C1 segment of cervical spinal cord (tissue), 14 donors: ENCODE measurements around the gene C2orf76.
A peak's percentile ranks its signal among the peaks of the same experiment; 100 is the strongest.
"Not testable (repeated sequence)": the region's sequence is repeated elsewhere in the genome, so short reads cannot be mapped to it uniquely, and the experiment has no call there.

Experiments
- DNase-seq, 14 donors: peaks; one replicate each; lab custom pipeline; 2025; lab: John Stamatoyannopoulos, UW

Gene C2orf76

DNA sequence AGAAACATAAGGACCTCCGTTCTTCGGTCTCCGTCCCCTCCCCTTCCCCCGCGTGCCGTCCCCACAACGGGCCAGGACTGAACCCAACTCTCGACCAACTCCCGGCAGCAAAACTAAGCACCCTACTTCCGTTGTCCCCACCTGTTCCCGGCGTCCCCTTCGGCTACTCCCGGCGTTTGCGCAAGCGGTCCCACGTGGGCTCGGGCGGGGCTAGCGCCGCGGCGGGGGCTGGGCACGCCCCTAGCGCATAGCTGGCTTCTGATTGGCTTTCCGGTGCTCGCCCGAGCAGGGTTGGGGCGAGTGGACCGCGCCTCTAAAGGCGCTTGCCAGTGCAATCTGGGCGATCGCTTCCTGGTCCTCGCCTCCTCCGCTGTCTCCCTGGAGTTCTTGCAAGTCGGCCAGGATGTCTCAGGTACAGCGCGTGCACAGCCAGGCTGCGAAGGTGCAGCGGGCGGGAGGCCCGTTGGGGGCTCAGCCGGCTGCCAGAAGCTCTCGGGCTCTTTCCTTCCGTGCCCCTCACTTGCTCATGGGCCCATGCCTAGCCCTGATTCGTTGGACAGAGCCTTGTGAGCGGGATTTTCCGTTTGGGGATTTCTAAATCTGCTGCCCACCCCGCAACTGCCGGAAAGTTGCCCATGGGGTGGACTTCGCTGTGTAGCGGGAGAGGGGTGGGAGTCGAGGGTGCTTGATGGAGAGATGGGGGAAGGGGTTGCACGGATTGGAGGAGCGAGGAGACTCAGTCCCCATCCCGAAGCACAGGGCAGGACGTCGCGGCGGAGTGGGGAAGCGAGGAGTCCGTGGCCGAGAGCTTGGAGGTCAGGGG, at the start of gene C2orf76, which contains the start of gene DBI:
TSS of gene C2orf76 (minus strand) at position 186 of the 823 bp plus-strand sequence. CDS start 26,875 bp downstream, outside the sequence.
TSS of gene DBI (plus strand) at position 329 of the 823 bp plus-strand sequence. CDS start at position 404, 75 bp downstream.
- DNase-seq = peak; percentile 40 to 97 (median 95)

DNA sequence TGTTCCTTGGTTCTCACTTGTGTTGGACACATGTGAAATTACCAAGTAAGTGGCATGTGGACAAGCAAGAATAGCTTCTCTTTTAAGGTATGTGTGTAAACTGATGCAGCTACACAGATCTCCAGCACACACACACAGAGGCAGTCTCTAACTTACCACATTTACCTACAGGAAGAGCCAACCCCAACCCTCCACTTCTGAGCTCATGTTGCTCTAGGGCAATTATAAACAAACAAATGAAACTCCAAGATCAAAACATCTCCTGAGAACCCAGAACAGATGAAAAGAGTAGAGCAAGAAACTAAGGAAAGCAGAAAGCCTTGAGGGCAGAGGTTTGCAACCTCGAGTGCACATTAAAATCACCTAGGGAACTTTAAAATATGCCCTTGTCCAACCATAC, 49.0 kb upstream of the C2orf76 start:
- no peak for DNase-seq

DNA sequence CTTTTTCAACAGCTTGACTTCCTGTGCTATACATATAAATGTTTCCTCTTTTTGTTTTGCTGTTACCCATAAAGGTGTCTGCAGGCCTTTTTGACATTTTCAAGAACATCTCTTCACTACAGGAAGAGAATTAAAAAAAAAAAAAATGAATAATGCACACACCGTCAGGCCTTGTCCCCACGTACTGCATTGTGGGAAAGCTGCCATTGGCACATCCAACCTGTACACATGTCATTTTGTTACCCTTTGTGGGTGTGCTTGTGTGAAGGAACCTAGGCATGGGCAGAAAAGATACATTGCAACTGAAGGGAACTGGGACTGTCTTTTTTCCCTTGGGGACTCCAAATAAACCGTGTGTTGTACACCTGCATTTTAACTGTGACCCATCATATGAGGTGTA, 48.3 kb upstream of the C2orf76 start:
- no peak for DNase-seq

DNA sequence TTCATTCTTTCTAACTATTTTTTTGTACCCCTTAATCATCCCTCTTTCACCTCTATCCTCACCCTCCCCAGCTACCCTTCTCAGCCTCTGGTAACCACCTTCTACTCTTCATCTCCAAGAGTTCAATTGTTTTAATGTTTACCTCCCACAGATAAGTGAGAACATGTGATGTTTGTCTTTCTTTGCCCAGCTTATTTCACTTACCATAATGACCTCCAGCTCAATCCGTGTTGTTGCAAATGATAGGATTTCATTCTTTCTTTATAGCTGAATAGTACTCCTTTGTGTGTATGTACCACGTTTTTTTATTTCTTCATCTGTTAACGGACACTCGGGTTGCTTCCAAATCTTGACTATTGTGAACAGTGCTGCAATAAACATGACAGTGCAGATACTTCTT, 42.9 kb upstream of the C2orf76 start:
- DNase-seq = no peak

DNA sequence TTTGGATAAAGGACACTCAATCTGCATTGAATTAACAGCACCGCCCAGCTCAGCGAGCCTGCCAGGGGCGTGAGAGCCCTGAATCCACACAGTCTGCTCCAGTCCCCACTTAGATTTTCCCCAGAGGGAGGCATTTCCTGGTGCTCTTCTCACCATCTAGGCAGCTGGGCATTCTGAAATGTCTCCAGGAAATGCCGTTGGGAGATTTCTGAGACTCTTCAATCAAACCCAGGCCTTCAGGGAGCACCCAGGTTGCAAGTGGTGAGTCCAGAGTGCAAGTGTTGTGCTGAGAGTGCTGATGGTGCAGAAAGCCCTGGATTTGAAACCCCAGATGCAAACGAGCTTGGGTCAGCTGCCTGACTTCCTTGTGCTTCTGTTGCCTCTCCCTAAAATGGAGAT, 41.6 kb upstream of the C2orf76 start:
- no peak for DNase-seq

DNA sequence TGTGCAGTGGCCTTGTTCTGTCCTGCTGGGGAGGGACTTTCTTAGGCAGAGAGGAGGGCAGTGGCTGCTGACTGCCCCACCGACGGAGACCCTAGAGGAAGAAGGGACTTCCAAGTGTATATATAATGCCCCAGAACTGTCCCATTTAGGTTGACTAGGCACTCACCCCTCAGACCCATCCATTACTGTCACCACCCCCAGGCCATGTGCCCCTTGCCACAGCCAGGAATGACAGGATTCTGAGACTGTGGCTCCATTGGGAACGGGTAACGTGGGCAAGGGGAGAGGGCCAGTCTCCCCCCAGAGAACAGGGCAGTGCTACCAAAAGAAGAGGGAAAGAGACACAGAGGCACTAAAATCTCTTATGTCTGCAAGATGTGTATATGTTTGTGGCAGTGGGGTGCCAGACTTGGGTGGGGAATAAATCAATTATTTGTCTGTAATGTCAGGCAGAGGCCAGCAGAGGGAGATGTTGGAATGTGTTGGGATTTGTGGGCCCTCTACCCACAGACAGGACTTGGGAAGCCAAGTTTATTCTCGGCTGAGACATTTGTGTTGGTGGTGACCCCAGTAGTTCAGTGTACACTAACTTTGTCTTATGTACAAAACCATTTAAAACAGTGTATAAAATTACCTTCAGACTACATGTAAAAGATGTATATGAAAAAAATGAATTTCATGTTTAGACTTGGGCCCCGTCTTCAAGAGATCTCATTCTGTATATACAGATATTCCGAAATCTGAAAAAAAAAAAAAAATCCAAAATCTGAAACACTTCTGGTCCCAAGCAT, 41.0 kb upstream of the C2orf76 start:
- DNase-seq = peak in 3 of 14 donors; percentile 28 to 47 (median 29)

DNA sequence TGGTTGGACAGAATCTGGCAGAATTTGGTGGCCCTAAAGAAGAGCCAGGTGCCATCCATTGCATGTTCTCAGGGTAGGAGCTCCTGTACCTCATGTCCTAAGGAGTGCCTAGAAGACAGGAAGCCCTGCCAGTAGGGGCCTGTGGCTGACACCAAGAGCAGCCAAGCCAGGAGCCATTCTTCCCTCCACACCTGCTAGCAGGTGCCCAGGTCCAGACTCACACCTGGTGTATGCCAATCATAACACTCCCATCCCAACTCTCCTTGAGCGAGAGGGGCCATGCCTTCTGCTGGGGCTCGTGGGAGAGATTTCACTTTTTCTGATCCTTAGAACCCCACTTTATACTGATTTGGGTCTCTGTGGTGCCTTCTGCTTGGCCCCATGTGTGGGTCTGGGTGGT, 38.5 kb upstream of the C2orf76 start:
- DNase-seq = no peak

DNA sequence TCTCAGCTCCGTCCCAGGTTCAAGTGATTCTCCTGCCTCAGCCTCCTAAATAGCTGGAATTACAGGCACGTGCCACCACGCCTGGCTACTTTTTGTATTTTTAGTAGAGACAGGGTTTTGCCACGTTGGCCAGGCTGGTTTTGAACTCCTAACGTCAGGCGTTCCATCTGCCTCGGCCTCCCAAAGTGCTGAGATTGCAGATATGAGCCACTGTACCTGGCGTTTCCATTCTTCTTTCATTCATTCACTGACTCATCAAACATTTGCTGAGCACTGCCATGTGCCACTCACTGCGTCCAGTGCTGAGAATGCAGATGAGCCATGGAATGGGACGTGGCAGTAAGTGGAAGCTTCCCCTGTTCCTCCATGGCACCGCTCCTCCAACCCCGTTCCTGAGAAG, 37.0 kb upstream of the C2orf76 start:
- not testable (repeated sequence) for DNase-seq

DNA sequence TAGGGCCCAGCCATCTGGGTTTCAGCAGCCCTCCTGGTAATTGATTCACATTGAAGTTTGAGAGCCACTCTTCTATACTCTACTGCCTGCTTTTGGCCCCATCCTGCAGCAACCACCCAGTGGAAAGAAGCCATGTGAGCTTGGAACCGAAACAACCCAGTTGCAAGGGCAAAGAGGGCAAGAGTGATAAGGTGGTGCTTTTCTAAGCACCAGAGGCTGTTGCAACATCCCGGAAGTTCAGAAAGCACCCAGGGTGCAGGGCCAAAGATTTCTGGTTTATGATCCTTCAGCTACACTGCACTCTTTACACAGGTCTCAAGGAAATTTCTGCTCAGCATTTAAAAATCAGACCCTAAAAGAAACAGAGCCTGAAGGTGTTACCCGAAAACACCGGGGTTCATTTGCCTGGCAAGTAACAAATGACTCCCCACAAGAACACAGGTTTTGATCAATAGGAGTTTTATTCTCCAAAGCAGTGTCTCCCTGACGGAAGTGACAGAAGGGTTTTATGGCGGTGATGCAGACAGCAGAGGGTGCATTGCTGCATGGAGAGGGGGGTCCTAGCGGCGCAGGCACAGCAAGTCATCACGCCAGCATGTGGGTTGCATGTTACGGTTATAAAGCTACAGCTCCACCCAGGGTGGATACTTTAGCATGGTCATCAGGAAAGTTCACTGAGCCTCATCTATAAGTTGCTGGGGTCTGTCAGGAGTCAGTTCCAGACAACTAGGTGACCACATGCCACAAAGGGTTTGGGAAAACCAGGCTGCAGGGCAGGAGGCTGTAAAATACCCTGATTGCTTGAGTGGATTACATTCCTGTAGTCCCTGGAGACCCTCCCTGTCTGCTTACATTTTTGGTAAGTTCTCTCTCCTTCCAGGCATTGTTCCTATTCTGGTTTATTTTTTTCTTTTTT, 36.3 kb upstream of the C2orf76 start:
- no peak for DNase-seq

DNA sequence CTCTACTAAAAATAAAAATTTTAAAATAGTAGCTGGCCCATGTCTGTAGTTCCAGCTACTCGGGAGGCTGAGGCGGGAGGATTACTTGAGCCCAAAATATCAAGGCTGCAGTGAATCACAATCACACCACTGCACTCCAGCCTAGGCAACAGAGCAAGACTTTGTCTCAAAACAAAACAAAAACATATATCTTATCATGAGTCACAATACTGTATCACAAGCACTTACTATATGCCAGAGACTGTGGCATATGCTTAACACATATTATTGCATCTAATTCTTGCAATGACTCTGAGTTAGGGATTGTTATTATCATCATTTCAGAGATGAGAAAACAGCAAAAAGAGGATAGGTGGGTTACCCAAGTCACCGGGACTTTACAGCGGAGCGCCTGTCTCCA, 35.5 kb upstream of the C2orf76 start:
- no peak for DNase-seq

DNA sequence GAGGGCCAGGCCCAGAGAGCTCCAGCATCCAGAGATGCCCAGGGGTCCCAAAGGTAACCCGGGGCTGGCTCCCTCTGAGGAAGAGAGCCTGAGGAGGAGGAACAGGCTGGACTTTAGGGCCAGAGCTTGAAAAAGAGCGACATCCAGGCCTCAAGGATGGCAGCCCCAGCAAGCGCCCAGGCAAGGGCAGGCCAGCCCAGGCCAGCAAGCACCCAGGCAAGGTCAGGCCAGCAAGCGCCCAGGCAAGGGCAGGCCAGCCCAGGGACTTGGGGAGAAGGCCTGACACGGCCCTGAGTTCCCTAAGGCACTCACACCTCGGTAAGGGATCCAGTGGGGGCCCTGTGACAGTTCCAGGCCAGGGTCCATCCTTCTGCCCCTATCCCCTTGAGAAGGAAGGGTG, 30.6 kb upstream of the C2orf76 start:
- DNase-seq = no peak

DNA sequence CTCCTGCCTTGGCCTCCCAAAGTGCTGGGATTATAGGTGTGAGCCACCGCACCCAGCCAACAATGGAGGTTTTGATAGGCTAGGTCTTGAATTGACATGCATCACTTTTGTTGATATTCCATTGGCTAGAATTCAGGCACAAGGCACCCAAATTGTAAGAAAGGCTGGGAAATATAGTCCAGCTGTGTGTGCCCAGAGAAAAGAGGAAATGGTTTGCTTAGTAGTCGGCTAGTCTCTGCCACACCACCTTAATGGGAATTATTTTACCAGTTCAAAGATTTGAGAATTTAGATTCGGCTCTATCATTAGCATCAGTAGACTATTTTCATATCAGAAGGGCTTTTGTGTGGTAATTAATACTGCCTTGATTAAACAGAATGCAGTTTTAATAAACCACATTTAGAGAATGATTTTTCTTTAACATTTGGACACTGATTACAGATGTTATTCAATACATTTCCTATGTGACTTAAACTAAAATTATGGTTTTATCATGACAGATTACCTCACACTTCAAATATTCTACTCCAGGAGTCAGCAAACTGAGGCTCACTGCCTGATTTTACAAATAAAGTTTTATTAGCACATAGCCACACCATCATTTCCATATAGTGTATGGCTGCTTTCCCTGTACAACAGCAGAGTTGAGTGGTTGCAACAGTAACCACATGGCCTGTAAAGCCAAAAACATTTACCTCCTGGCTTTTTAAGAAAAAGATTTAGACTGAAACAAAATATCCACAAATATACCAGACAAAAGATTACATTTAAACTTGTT, 27.5 kb upstream of the C2orf76 start:
- DNase-seq = no peak

DNA sequence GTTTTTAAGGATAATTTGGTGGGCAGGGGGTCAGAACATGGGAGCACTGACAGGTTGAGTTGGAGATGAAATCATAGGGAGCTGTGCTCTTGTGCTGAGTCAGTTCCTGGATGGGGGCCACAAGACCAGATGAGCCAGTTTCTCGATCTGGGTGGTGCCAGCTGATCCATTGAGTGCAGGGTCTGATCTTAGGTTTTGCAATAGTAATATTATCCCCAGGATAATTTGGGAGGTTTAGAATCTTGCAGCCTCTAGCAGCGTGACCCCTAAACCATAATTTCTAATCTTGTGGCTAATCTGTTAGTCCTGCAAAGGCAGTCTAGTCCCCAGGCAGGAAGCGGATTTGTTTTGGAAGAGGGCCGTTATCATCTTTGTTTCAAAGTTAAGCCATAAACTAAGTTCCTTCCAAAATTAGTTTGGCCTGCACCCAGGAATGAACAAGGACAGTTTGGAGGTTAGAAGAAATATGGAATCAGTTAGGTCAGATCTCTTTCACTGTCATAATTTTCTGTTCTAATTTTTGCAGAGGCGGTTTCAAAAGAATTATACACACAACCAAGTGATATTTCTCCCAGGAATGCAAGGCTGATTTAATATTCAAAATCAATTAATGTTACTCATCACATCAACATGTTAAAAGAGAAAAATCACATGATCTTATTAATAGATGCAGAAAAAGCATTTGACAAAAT, 23.1 kb upstream of the C2orf76 start:
- DNase-seq = peak in 1 of 14 donors; percentile 40

DNA sequence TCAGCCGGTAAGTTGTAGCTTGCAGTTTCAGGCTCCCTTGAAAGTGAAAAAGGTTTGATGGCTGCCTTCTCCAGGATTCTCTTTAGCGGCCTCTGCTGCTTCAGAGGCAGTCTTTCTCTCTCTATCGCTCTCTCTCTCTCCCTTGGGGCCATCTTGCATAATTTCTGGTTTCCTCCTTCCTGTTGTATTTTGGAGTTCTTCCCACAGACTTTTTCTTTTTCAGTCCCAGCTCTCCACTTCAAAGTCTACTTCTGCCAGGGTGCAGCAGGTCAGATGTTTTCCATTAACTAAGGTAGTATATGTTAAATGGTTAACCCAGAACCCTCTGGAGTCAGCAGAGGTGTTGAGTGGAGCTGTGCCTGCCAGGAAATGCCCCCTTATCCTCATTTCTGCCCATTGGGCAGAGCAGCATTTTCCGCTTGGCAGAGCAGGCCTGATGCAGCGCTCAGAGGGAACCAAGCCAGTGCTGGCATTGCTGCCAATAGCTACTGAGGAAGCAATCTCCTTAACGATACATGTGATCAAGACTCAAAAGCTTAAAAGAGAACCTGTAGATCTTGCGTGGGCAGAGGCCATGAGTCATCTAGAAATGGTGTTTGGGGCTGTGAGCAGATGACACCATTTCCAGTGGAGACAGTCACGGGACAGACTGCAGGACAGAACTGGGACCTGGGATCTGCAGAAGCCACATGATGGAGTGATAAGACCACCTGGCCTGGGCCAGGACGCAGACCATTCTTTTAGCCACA, 20.9 kb upstream of the C2orf76 start:
- DNase-seq = peak in 12 of 14 donors; percentile 19 to 66 (median 42)

DNA sequence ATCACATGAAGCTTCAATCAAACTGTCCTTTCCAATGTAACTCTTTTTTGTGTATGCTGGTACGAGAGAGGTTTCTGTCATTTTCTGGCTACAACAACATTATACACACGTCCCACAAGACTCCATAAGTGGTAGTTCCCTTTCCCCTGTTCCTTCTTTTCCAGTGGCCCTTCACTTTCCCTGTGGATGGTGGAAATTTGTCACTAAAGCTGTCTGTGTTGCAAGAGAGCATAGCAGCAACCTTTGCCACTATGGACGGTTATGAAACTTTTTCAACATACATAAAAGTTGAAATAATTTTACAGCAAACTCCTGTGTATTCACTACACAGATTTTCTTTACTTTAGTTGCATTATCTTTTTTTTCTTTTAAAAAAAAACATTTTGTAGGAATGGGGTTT, 18.8 kb upstream of the C2orf76 start:
- no peak for DNase-seq

DNA sequence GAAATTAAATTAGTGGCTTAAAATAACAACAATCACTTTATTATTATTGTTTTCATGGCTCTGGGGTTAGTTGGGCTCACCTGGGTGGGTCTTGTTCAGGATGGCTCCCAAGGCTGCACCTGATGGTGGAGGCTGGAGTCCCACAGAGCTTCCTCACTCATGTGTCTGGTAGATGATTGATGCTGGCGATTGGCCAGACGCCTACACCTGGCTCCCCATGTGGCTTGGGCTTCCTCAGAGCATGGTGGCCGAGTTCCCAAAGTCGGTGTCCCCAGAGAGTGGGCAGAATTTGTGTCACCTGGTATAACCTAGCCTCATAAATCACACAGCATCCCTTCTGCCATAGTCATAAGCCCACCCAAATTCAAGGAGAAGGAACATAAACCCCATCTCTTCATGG, 18.3 kb upstream of the C2orf76 start:
- DNase-seq = no peak

DNA sequence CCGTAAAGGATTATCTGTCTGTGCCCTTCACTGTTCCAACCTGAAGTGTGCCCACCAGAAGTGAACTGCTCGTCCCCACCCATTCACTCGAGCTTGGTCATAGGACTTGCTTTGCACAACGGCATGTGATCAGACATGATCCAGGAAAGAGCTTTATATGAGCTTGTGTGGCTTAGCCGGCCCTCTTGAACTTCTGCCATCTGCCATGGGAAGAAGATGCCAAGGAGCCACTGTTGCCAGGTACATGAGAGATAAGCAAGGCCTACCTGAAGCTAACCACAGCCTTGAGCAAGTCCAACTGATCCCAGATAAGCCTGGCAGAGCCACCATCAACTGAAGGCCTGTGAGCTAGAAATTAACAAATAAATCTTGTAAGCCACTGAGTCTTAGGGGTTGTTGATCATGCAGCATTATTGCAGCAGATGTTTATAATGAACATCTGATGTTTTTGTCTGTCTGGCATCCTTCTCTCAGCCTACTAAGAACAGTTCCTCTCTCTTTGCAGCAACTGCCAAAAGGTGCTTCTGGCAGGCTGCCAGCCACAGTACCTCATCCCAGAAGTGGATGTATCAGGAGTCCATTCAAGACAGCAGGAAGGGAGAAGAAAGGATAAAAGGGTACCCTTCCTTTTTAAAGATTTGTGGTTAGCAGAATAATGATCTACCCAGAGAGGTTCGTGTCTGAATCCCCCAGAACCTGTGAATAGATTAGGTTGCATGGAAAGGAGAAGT, 16.9 kb upstream of the C2orf76 start:
- DNase-seq = peak in 1 of 14 donors; percentile 15

DNA sequence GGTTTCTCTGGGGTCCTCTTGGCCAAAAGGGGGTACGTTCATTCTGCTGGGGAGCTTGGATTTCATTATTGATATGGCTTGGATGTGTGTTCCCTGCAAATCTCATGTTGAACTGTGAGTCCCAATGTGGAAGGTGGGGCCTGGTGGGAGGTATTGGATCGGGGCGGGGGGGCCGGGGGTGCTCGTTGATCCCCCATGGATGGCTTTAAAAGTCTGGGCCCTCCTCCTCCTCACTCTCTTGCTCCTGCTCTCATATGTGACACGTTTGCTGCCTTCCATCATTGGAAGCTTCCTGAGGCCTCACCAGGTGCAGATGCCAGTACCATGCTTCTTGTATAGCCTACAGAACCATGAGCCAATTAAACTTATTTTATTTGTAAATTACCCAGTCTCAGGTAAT, 11.9 kb upstream of the C2orf76 start:
- no peak for DNase-seq

DNA sequence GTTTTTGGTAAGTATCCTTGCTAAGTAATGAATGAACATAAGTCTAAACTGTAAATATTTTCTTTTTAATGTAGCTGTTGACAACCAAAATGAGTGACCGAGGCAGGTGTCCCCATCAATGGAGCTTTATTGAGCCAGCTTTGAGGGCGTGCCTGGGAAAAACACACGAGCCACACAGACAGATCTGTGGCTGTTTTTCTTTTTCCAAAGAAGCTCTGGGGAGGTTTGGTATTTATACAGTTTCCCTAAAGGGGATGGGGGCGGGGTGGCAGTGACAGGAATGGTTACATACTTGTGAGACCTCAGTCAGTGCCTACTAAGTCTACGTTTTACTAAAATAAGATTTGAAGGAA, 11.3 kb upstream of the C2orf76 start:
- DNase-seq = no peak
